HepG2 (cell line): ENCODE data around the gene ABCA3. TPM values are rescaled to one million over a fixed set of nuclear protein-coding genes. Genes with fewer than 3 reads are reported as not detected.

ENCODE experiments used
- ATAC-seq: fragments of 200-7000 bp; cut with Tn5 transposase; 3 replicates; pipeline ENCODE4 v1.9.1; 2020; ENCODE audit warnings: mild to moderate bottlenecking, moderate library complexity
- BruUV-seq: library from RNA; stranded (reverse); fragments of 400-500 nt; replicated peaks from 2 replicates; lab custom pipeline; 2021; lab: Mats Ljungman, UMichigan
- CTCF ChIA-PET: fragments of 300-600 bp; formaldehyde crosslinking; extraction: SDS; loops from one replicate; lab custom pipeline; 2021; ENCODE audit warnings: low total read pairs, inconsistent platforms, low intra/inter-chr PET ratio; lab: Yijun Ruan, JAX
- POLR2A ChIA-PET: fragments of 350-600 bp; sonication (Branson Sonifier 250); formaldehyde crosslinking; loops from one replicate; lab custom pipeline; 2020; ENCODE audit warnings: antibody characterized with exemption, inconsistent platforms; lab: Yijun Ruan, JAX
- DNase-seq: peaks from one replicate; pipeline ENCODE4 v3.0.0-alpha.2; 2015; ENCODE audit warnings: low spot score
- FAIRE-seq: peaks from 3 replicates; lab custom pipeline; 2011; peaks lifted over from hg19 to GRCh38; lab: Jason Lieb, UNC
- H2AFZ ChIP-seq: one replicate; pipeline ENCODE4 v1.6.1; 2011; ENCODE audit warnings: low read length, inconsistent platforms
- H3K27ac ChIP-seq: fragments of 300-600 bp; 3 replicates; pipeline ENCODE4 v1.8.0; 2011; ENCODE audit warnings: mixed run types, mild to moderate bottlenecking, mixed read lengths, low read length, inconsistent platforms; ENCODE audit not compliant: insufficient read depth; ENCODE audit errors: extremely low read length
- H3K27me3 ChIP-seq, 2 experiments: fragments of 200-600 bp in 1 of 2; 2 replicates in 1 of 2; 3 replicates in 1 of 2; pipeline versions ENCODE4 v1.6.0 to v1.8.0; 2011; ENCODE audit warnings: low read length in 2 of 2, mild to moderate bottlenecking in 2 of 2, moderate library complexity in 2 of 2, inconsistent platforms in 1 of 2; ENCODE audit not compliant: insufficient read depth in 2 of 2, control insufficient read depth in 1 of 2
- H3K36me3 ChIP-seq, 2 experiments: fragments of 200-600 bp in 1 of 2; replicated peaks in 1 of 2; 2 replicates in 1 of 2; 3 replicates in 1 of 2; pipeline versions ENCODE4 v1.5.1 to v1.8.0; 2011; ENCODE audit warnings: low read length in 2 of 2, inconsistent platforms in 1 of 2; ENCODE audit not compliant: insufficient read depth in 2 of 2, control insufficient read depth in 1 of 2
- H3K4me1 ChIP-seq: 2 replicates; pipeline ENCODE4 v1.5.1; 2012; ENCODE audit warnings: low read length, inconsistent platforms; ENCODE audit not compliant: insufficient read depth
- H3K4me2 ChIP-seq: 2 replicates; pipeline ENCODE4 v1.6.0; 2011; ENCODE audit warnings: low read depth, low read length, inconsistent platforms
- H3K4me3 ChIP-seq, 3 experiments: fragments of 200-600 bp in 1 of 3; sonication (generic), shearing (Covaris generic) in 1 of 3; replicated peaks in 1 of 3; 2 replicates each; pipeline ENCODE4 v1.5.1; 2011 to 2016; ENCODE audit warnings: low read length in 3 of 3, inconsistent platforms in 2 of 3, low read depth in 2 of 3, mild to moderate bottlenecking in 2 of 3, control low read depth in 1 of 3, mixed read lengths in 1 of 3; ENCODE audit not compliant: insufficient read depth in 1 of 3
- H3K79me2 ChIP-seq: one replicate; pipeline ENCODE4 v1.6.1; 2011; ENCODE audit warnings: low read length, inconsistent platforms; ENCODE audit not compliant: insufficient read depth
- H3K9ac ChIP-seq: 2 replicates; pipeline ENCODE4 v1.6.0; 2011; ENCODE audit warnings: mild to moderate bottlenecking, low read depth, low read length, inconsistent platforms; ENCODE audit not compliant: insufficient read depth
- H3K9me3 ChIP-seq: 2 replicates; pipeline ENCODE4 v1.5.1; 2012; ENCODE audit warnings: mild to moderate bottlenecking, low read length
- H4K20me1 ChIP-seq: 2 replicates; pipeline ENCODE4 v1.6.0; 2011; ENCODE audit warnings: inconsistent platforms, mild to moderate bottlenecking, low read length, moderate library complexity; ENCODE audit not compliant: insufficient read depth
- ATF7-NPFF ChIP-seq: sonication (generic); formaldehyde crosslinking; IDR thresholded peaks from 2 replicates; pipeline ENCODE4 v1.8.1; 2023; ENCODE audit warnings: mild to moderate bottlenecking, low read depth, missing genetic modification reagents, moderate library complexity
- E2F1 ChIP-seq: sonication (generic); formaldehyde crosslinking; IDR thresholded peaks from 2 replicates; pipeline ENCODE4 v1.5.0; 2020; ENCODE audit warnings: missing genetic modification reagents
- FLYWCH1 ChIP-seq: sonication (generic); formaldehyde crosslinking; IDR thresholded peaks from 2 replicates; pipeline ENCODE4 v1.8.1; 2023; ENCODE audit warnings: mild to moderate bottlenecking, missing genetic modification reagents
- FOXJ3 ChIP-seq: sonication (generic); formaldehyde crosslinking; IDR thresholded peaks from 2 replicates; pipeline ENCODE4 v1.4.0; 2020; ENCODE audit warnings: missing genetic modification reagents, mild to moderate bottlenecking, borderline replicate concordance
- MLXIP ChIP-seq: sonication (generic); formaldehyde crosslinking; IDR thresholded peaks from 2 replicates; pipeline ENCODE4 v1.9.0; 2021; ENCODE audit warnings: missing genetic modification reagents, borderline replicate concordance
- NFE2 ChIP-seq: sonication (generic); formaldehyde crosslinking; IDR thresholded peaks from 2 replicates; pipeline ENCODE4 v1.4.0; 2020; ENCODE audit warnings: missing genetic modification reagents
- ZNF512 ChIP-seq: sonication (generic); formaldehyde crosslinking; IDR thresholded peaks from 2 replicates; pipeline ENCODE4 v1.4.0; 2020; ENCODE audit warnings: mild to moderate bottlenecking, missing genetic modification reagents
- ZNF615 ChIP-seq: sonication (generic); formaldehyde crosslinking; IDR thresholded peaks from 2 replicates; pipeline ENCODE4 v1.5.0; 2020; ENCODE audit warnings: mild to moderate bottlenecking, missing genetic modification reagents, borderline replicate concordance
- ZNF713 ChIP-seq: sonication (generic); formaldehyde crosslinking; IDR thresholded peaks from 2 replicates; pipeline ENCODE4 v1.4.0; 2020; ENCODE audit warnings: mild to moderate bottlenecking, missing genetic modification reagents
- ZNF749 ChIP-seq: sonication (generic); formaldehyde crosslinking; IDR thresholded peaks from 2 replicates; pipeline ENCODE4 v1.8.0; 2022; ENCODE audit warnings: mild to moderate bottlenecking, missing genetic modification reagents, moderate library complexity, borderline replicate concordance
- ZNF83 ChIP-seq: sonication (generic); formaldehyde crosslinking; IDR thresholded peaks from 2 replicates; pipeline ENCODE4 v1.4.0; 2020; ENCODE audit warnings: missing genetic modification reagents, mild to moderate bottlenecking, borderline replicate concordance
- ZSCAN9 ChIP-seq: IDR thresholded peaks from 2 replicates; pipeline ENCODE4 v1.6.1; 2016; ENCODE audit warnings: borderline replicate concordance
- WGBS: methylation state at CpG from one replicate; pipeline ENCODE4 v1.1.6; 2017; ENCODE audit warnings: low lambda C conversion rate; 5-methylcytosine and 5-hydroxymethylcytosine counted together
- in situ Hi-C: cut with HindIII; loops from 2 replicates; pipeline ENCODE4 v1.10.0; 2017; ENCODE audit warnings: low pct_unique_long_range_greater_than_20kb; ENCODE audit not compliant: extremely low pct_ligation_motif_present
- intact Hi-C: fragments of 100-400 bp; cut with micrococcal nuclease; formaldehyde crosslinking; loops from one replicate; pipeline ENCODE4 v1.10.0; 2022; ENCODE audit not compliant: unreplicated experiment
- polyA plus RNA-seq, 8 experiments: library from polyadenylated mRNA; depleted of rRNA in 3 of 8; stranded (reverse) in 7 of 8; unstranded in 1 of 8; fragments of >200 nt; fragmentation: Illumina TruSeq in 4 of 8; extraction: Trizol in 4 of 8; gene quantifications; 2 replicates each; pipeline versions ENCODE4 v1.2.1 to v1.2.3, GENCODE V29; 2011 to 2016; ENCODE audit warnings: low read depth in 4 of 8, missing spikeins in 1 of 8, mixed read lengths in 1 of 8; ENCODE audit not compliant: insufficient read depth in 1 of 8
- total RNA-seq, 5 experiments: library from RNA; depleted of rRNA; stranded (reverse); fragments of >200 nt; fragmentation: Illumina TruSeq; extraction: Trizol; gene quantifications; 2 replicates each; pipeline ENCODE4 v1.2.3, GENCODE V29; 2016; ENCODE audit warnings: low read depth in 1 of 5
- TF ChIP-seq, protein P1 (sequence below): sonication (generic); formaldehyde crosslinking; IDR thresholded peaks from 2 replicates; pipeline ENCODE4 v1.8.0; 2022; ENCODE audit warnings: mild to moderate bottlenecking, missing genetic modification reagents
- TF ChIP-seq, protein P2 (sequence below): sonication (generic); formaldehyde crosslinking; IDR thresholded peaks from 2 replicates; pipeline ENCODE4 v1.8.0; 2022; ENCODE audit warnings: mild to moderate bottlenecking, missing genetic modification reagents, borderline replicate concordance

Gene ABCA3
- total and polyA plus RNA-seq, 2 of the 13 experiments (the other 11 are each of a cell fraction or from before 2014, with no cell fraction given) = 0.60 to 1.5 TPM

GRCh38 chr16:2308089-2308962 is 32.2 kb downstream of the ABCA3 start:
- no peak for ATAC-seq
- intact Hi-C loops = no loop called here
- ChIA-PET CTCF (no interaction called here), POLR2A (no interaction called here)
- Histone ChIP-seq H3K4me3 (no peak overlapping the region), H3K27me3 (peaks cover 0 to 26% of the 10 kb centered on the region in 2 experiments; a peak in 4 of 5 replicates), H3K79me2 (no peaks in the 10 kb centered on the region), H3K27ac (no peak overlapping the region), H3K9me3 (no peaks in the 10 kb centered on the region), H3K9ac (no peak overlapping the region), H4K20me1 (no peaks in the 10 kb centered on the region), H3K4me2 (no peak overlapping the region), H3K36me3 (no peaks in the 10 kb centered on the region), H2AFZ (no peak overlapping the region), H3K4me1 (no peaks in the 10 kb centered on the region)
- no peak for FAIRE-seq
- in situ Hi-C loops = no loop called here
- 48% methylated on average over 15 of the region's 30 CpGs for WGBS
- no TSS peak for BruUV-seq
- no peak for DNase-seq
- TF ChIP-seq, protein P1, sequence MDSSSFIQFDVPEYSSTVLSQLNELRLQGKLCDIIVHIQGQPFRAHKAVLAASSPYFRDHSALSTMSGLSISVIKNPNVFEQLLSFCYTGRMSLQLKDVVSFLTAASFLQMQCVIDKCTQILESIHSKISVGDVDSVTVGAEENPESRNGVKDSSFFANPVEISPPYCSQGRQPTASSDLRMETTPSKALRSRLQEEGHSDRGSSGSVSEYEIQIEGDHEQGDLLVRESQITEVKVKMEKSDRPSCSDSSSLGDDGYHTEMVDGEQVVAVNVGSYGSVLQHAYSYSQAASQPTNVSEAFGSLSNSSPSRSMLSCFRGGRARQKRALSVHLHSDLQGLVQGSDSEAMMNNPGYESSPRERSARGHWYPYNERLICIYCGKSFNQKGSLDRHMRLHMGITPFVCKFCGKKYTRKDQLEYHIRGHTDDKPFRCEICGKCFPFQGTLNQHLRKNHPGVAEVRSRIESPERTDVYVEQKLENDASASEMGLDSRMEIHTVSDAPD (CRISPR knock-in tag) = no peak
- TF ChIP-seq FLYWCH1 (CRISPR knock-in tag) = no peak
- no peak for TF ChIP-seq FOXJ3
- TF ChIP-seq ZSCAN9 = no peak
- no peak for TF ChIP-seq ZNF512
- TF ChIP-seq ATF7-NPFF (CRISPR knock-in tag) = no peak
- no peak for TF ChIP-seq E2F1 (CRISPR knock-in tag)
- TF ChIP-seq, protein P2, sequence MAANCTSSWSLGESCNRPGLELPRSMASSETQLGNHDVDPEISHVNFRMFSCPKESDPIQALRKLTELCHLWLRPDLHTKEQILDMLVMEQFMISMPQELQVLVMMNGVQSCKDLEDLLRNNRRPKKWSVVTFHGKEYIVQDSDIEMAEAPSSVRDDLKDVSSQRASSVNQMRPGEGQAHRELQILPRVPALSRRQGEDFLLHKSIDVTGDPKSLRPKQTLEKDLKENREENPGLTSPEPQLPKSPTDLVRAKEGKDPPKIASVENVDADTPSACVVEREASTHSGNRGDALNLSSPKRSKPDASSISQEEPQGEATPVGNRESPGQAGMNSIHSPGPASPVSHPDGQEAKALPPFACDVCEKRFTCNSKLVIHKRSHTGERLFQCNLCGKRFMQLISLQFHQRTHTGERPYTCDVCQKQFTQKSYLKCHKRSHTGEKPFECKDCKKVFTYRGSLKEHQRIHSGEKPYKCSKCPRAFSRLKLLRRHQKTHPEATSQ = no peak
- no peak for TF ChIP-seq MLXIP (CRISPR knock-in tag)
- no peak for TF ChIP-seq ZNF713 (CRISPR knock-in tag)
- TF ChIP-seq ZNF749 = no peak
- no peak for TF ChIP-seq ZNF83 (CRISPR knock-in tag)
- TF ChIP-seq NFE2 (CRISPR knock-in tag) = no peak
- TF ChIP-seq ZNF615 (CRISPR knock-in tag) = no peak
